HL-60/S4 (cell line): ENCODE measurements around the gene MEG3.
"Not testable (repeated sequence)": the region's sequence is repeated elsewhere in the genome, so short reads cannot be mapped to it uniquely, and the experiment has no call there.

Experiments used
- in situ Hi-C: fragments of 300-500 bp; cut with MboI; formaldehyde crosslinking; loops from 2 replicates; pipeline ENCODE4 v1.14.3; 2022; ENCODE audit warnings: low sequenced_read_pairs

The MEG3 gene

GRCh38 chr14:100813291-100813690 lies 12.6 kb upstream of the MEG3 start:
- in situ Hi-C loops, result no loop called here

- in situ Hi-C loops, result no loop called here
Observed at GRCh38 chr14:100815478-100816285, 10.2 kb upstream of the MEG3 start.

- in situ Hi-C loops, result no loop called here
Observed at GRCh38 chr14:100816286-100816949, 9.5 kb upstream of the MEG3 start.

GRCh38 chr14:100816950-100817901 lies 8.7 kb upstream of the MEG3 start:
- in situ Hi-C loops, result no loop called here

- in situ Hi-C loops, result no loop called here
Observed at GRCh38 chr14:100818221-100818699, 7.7 kb upstream of the MEG3 start.

GRCh38 chr14:100818923-100819322 lies 7.0 kb upstream of the MEG3 start:
- in situ Hi-C loops, result not testable (repeated sequence)

- in situ Hi-C loops, result no loop called here
Observed at GRCh38 chr14:100819453-100819828, 6.5 kb upstream of the MEG3 start.

GRCh38 chr14:100819829-100820475 lies 6.0 kb upstream of the MEG3 start:
- in situ Hi-C loops, result no loop called here

GRCh38 chr14:100820957-100821356 lies 5.0 kb upstream of the MEG3 start:
- in situ Hi-C loops, result no loop called here

GRCh38 chr14:100822013-100822412 lies 3.9 kb upstream of the MEG3 start:
- in situ Hi-C loops, result no loop called here

- in situ Hi-C loops, result no loop called here
Observed at GRCh38 chr14:100822532-100823296, 3.2 kb upstream of the MEG3 start.

- in situ Hi-C loops, result no loop called here
Observed at GRCh38 chr14:100823413-100824080, 2.4 kb upstream of the MEG3 start.

- in situ Hi-C loops, result no loop called here
Observed at GRCh38 chr14:100824091-100824551, 1.8 kb upstream of the MEG3 start.

- in situ Hi-C loops, result no loop called here
Observed at GRCh38 chr14:100824901-100825712, 811 bp upstream of the MEG3 start.

GRCh38 chr14:100826391-100827100 lies 628 bp downstream of the MEG3 start:
- in situ Hi-C loops, result no loop called here

- in situ Hi-C loops, result no loop called here
Observed at GRCh38 chr14:100827101-100828021, 1.4 kb downstream of the MEG3 start.
